HEK293 (cell line): ENCODE data around the gene LIN54.
A peak's percentile ranks its signal among the peaks of the same experiment; 100 is the strongest.

ENCODE experiments used
- CTCF ChIA-PET: fragments of 350-600 bp; formaldehyde crosslinking; extraction: SDS; loops from one replicate; lab custom pipeline; 2021; ENCODE audit warnings: antibody characterized with exemption; lab: Yijun Ruan, JAX
- POLR2A ChIA-PET: fragments of 300-600 bp; formaldehyde crosslinking; extraction: SDS; loops from one replicate; lab custom pipeline; 2020; ENCODE audit warnings: antibody characterized with exemption, inconsistent platforms; lab: Yijun Ruan, JAX
- H3K27ac ChIP-seq: fragments of 200-500 bp; sonication (Bioruptor generic); 2 replicates; pipeline ENCODE4 v1.5.1; 2014; ENCODE audit warnings: low read depth, low read length, control low read depth, inconsistent platforms; ENCODE audit errors: extremely low read depth
- H3K36me3 ChIP-seq, 2 experiments: fragments of 200-500 bp in 1 of 2; sonication (Bioruptor generic) in 1 of 2; 1 replicate in 1 of 2; 2 replicates in 1 of 2; pipeline ENCODE4 v1.5.1; 2014 to 2017; ENCODE audit warnings: inconsistent platforms in 2 of 2, low read length in 2 of 2; ENCODE audit not compliant: control insufficient read depth in 2 of 2, insufficient read depth in 1 of 2
- H3K4me1 ChIP-seq: fragments of 200-500 bp; sonication (Bioruptor generic); 2 replicates; pipeline ENCODE4 v1.5.1; 2014; ENCODE audit warnings: mild to moderate bottlenecking, low read length, inconsistent platforms; ENCODE audit not compliant: control insufficient read depth, insufficient read depth
- H3K4me3 ChIP-seq: 2 replicates; pipeline ENCODE4 v1.5.1; 2011; ENCODE audit warnings: low read depth, mild to moderate bottlenecking, control low read depth, low read length, moderate library complexity
- H3K9me3 ChIP-seq: fragments of 200-500 bp; sonication (Bioruptor generic); 2 replicates; pipeline ENCODE4 v1.5.1; 2014; ENCODE audit warnings: low read depth, low read length, inconsistent platforms; ENCODE audit not compliant: control insufficient read depth, insufficient read depth
- HIC1 ChIP-seq: fragments of 450-650 bp; formaldehyde crosslinking; IDR thresholded peaks from 2 replicates; pipeline ENCODE4 v1.5.1; 2016; ENCODE audit warnings: missing biosample characterization, missing genetic modification characterization
- IKZF3 ChIP-seq: fragments of 450-650 bp; IDR thresholded peaks from 2 replicates; pipeline ENCODE4 v1.5.0; 2018; ENCODE audit warnings: missing biosample characterization, mild to moderate bottlenecking, missing genetic modification characterization, moderate library complexity
- RBAK ChIP-seq: fragments of 450-650 bp; formaldehyde crosslinking; IDR thresholded peaks from 2 replicates; pipeline ENCODE4 v1.5.1; 2016; ENCODE audit warnings: missing biosample characterization, missing genetic modification characterization
- TCF7L2 ChIP-seq: IDR thresholded peaks from 2 replicates; pipeline ENCODE4 v1.6.1; 2011; ENCODE audit warnings: low read depth, mild to moderate bottlenecking, inconsistent platforms, low read length, moderate library complexity, borderline replicate concordance
- TRIM28 ChIP-seq: IDR thresholded peaks from 2 replicates; pipeline ENCODE4 v1.6.1; 2011; ENCODE audit warnings: low read length, control low read depth, borderline replicate concordance
- ZBTB20 ChIP-seq: fragments of 450-650 bp; formaldehyde crosslinking; IDR thresholded peaks from 2 replicates; pipeline ENCODE4 v1.5.1; 2016; ENCODE audit warnings: missing biosample characterization, missing genetic modification characterization
- ZBTB6 ChIP-seq: fragments of 450-650 bp; formaldehyde crosslinking; IDR thresholded peaks from 2 replicates; pipeline ENCODE4 v1.5.1; 2017; ENCODE audit warnings: missing biosample characterization, missing genetic modification characterization
- ZBTB7A ChIP-seq: fragments of 450-650 bp; formaldehyde crosslinking; IDR thresholded peaks from 2 replicates; pipeline ENCODE4 v1.5.1; 2016; ENCODE audit warnings: low read depth, missing biosample characterization, missing genetic modification characterization
- ZNF239 ChIP-seq: fragments of 450-650 bp; formaldehyde crosslinking; IDR thresholded peaks from 2 replicates; pipeline ENCODE4 v1.5.1; 2016; ENCODE audit warnings: missing biosample characterization, missing genetic modification characterization
- ZNF266 ChIP-seq: fragments of 450-650 bp; formaldehyde crosslinking; IDR thresholded peaks from 2 replicates; pipeline ENCODE4 v1.5.1; 2016; ENCODE audit warnings: missing biosample characterization, missing genetic modification characterization, low read depth
- ZNF366 ChIP-seq: fragments of 450-650 bp; formaldehyde crosslinking; conservative IDR thresholded peaks from 2 replicates; pipeline ENCODE4 v1.5.1; 2016; ENCODE audit warnings: missing biosample characterization, missing genetic modification characterization
- ZNF449 ChIP-seq: fragments of 450-650 bp; formaldehyde crosslinking; IDR thresholded peaks from 2 replicates; pipeline ENCODE4 v1.5.1; 2017; ENCODE audit warnings: missing biosample characterization, mild to moderate bottlenecking, missing genetic modification characterization, moderate library complexity
- ZNF518A ChIP-seq: fragments of 450-650 bp; formaldehyde crosslinking; conservative IDR thresholded peaks from 2 replicates; pipeline ENCODE4 v1.5.1; 2016; ENCODE audit warnings: low read depth, missing biosample characterization, missing genetic modification characterization
- ZNF600 ChIP-seq: fragments of 450-650 bp; formaldehyde crosslinking; IDR thresholded peaks from 2 replicates; pipeline ENCODE4 v1.5.1; 2016; ENCODE audit warnings: missing biosample characterization, missing genetic modification characterization
- ZNF629 ChIP-seq: fragments of 450-650 bp; formaldehyde crosslinking; IDR thresholded peaks from 2 replicates; pipeline ENCODE4 v1.5.1; 2017; ENCODE audit warnings: missing biosample characterization, missing genetic modification characterization
- ZNF658 ChIP-seq: fragments of 450-650 bp; formaldehyde crosslinking; IDR thresholded peaks from 2 replicates; pipeline ENCODE4; 2016; ENCODE audit warnings: missing biosample characterization, missing genetic modification characterization
- ZNF670 ChIP-seq: fragments of 450-650 bp; formaldehyde crosslinking; IDR thresholded peaks from 2 replicates; pipeline ENCODE4 v1.5.1; 2016; ENCODE audit warnings: missing biosample characterization, missing genetic modification characterization, low read depth
- ZNF830 ChIP-seq: fragments of 450-650 bp; IDR thresholded peaks from 2 replicates; pipeline ENCODE4 v1.5.0; 2018; ENCODE audit warnings: missing biosample characterization, missing genetic modification characterization, low read depth, mild to moderate bottlenecking, moderate library complexity
- ZSCAN30 ChIP-seq: fragments of 450-650 bp; IDR thresholded peaks from 2 replicates; pipeline ENCODE4 v1.5.1; 2018; ENCODE audit warnings: missing biosample characterization, mild to moderate bottlenecking, missing genetic modification characterization, moderate library complexity

The LIN54 gene

GRCh38 chr4:82900066-82900410 is 110.6 kb downstream of the LIN54 start (continued):
- TF ChIP-seq RBAK (tag by site-specific recombination) (no peak), ZNF518A (tag by site-specific recombination) (no peak), ZBTB6 (no peak), ZBTB20 (tag by site-specific recombination) (no peak)

GRCh38 chr4:82899374-82900065 is 111.1 kb downstream of the LIN54 start:
- Histone ChIP-seq H3K9me3 (no peaks in the 10 kb centered on the region), H3K36me3 (peaks cover 17 to 50% of the 10 kb centered on the region in 2 experiments; a peak in 2 of 3 replicates), H3K27ac (peak overlapping the region; percentile 96), H3K4me1 (no peaks in the 10 kb centered on the region)
- POLR2A ChIA-PET = interaction anchor here (1.1 to 3.4 kb wide), 3 partner anchors 13 to 112 kb away, joined by 4 to 26 read pairs (median 4); partner anchors contain the start of gene LIN54
- no peak for TF ChIP-seq TRIM28
- TF ChIP-seq ZNF366 (tag by site-specific recombination) = no peak
- TF ChIP-seq ZNF830 (tag by site-specific recombination) = no peak
- peak; percentile 73 for TF ChIP-seq ZNF449 (tag by site-specific recombination)
- no peak for TF ChIP-seq ZNF239 (tag by site-specific recombination)
- no peak for TF ChIP-seq ZNF658 (tag by site-specific recombination)
- TF ChIP-seq TCF7L2 = no peak
- no peak for TF ChIP-seq ZNF600 (tag by site-specific recombination)
- no peak for TF ChIP-seq ZBTB7A (tag by site-specific recombination)
- TF ChIP-seq ZNF266 (tag by site-specific recombination) = no peak
- TF ChIP-seq IKZF3 (tag by site-specific recombination) = 0 out of 2 replicates have a peak, but pooled peaks have one; percentile 19
- TF ChIP-seq ZNF670 (tag by site-specific recombination) = no peak
- no peak for TF ChIP-seq ZSCAN30 (tag by site-specific recombination)
- no peak for TF ChIP-seq ZNF629 (tag by site-specific recombination)
- TF ChIP-seq HIC1 (tag by site-specific recombination) = no peak
- TF ChIP-seq, all 188 proteins: peak for 2
- H3K4me3 ChIP-seq = peak overlapping the region; percentile 72
- CTCF ChIA-PET = interaction anchor here (0.7 to 2.1 kb wide), 8 partner anchors 10 to 1476 kb away, joined by 3 to 13 read pairs (median 4); no protein-coding TSS in a partner anchor
